ENCODE results near the gene ARHGAP26. TPM values are rescaled to one million over a fixed set of nuclear protein-coding genes. Genes with fewer than 3 reads are reported as not detected.
A peak's percentile ranks its signal among the peaks of the same experiment; 100 is the strongest.

Gene ARHGAP26
- total RNA-seq, 1 experiment from 2014 or later: 34.5 TPM

GRCh38 chr5:142771666-142772065, 1.5 kb downstream of the ARHGAP26 start:
- POLR2A ChIA-PET: no interaction called here
- Histone ChIP-seq H3K79me2 (ENCODE audit: insufficient read depth, low read length) (peaks cover 55% of the 10 kb centered on the region), H2AFZ (ENCODE audit: low read depth, low read length, poor library complexity, severe bottlenecking) (no peak overlapping the region), H3K27me3 (ENCODE audit: insufficient read depth, low read length) (no peaks in the 10 kb centered on the region), H3K4me1 (ENCODE audit: control insufficient read depth in 1 of 2, insufficient read depth in 2 of 2, low read length in 2 of 2) (peaks cover 16 to 27% of the 10 kb centered on the region in 2 experiments), H3K9me3 (ENCODE audit: control insufficient read depth in 1 of 2, insufficient read depth in 1 of 2, low read depth in 1 of 2, low read length in 2 of 2) (no peaks in the 10 kb centered on the region), H4K20me1 (ENCODE audit: insufficient read depth) (no peaks in the 10 kb centered on the region), H3K36me3 (ENCODE audit: control insufficient read depth in 1 of 2, insufficient read depth in 2 of 2, low read length in 2 of 2) (no peaks in the 10 kb centered on the region), H3K27ac (ENCODE audit: low read depth, low read length) (peak overlapping the region; percentile 63; the same call in 1 of the 2 replicates), H3K4me3 (replicated peaks in 1 of 2; ENCODE audit: low read depth in 1 of 2, low read length in 2 of 2) (peak overlapping the region; percentile 58 to 83), H3K9me2 (ENCODE audit: insufficient read depth) (no peaks in the 10 kb centered on the region), H3K9ac (ENCODE audit: low read length) (peak overlapping the region; percentile 64), H3K4me2 (ENCODE audit: low read length) (peak overlapping the region; percentile 93)
- ATAC-seq (no peak), DNase-seq (ENCODE audit: low read depth, low spot score) (no peak)
- TSS peak; percentile 48 for BruUV-seq (replicated peaks)
- RAD21 ChIA-PET (ENCODE audit: low non-redundant PET in 1 of 2, low total read pairs in 2 of 2, uncharacterized antibody in 2 of 2, unreplicated experiment in 2 of 2): interaction anchor here in 1 of 2 experiments (2.9 kb wide), 1 partner anchor 95 kb away, joined by 9 read pairs; no protein-coding TSS in a partner anchor
- CTCF ChIA-PET: interaction anchor here (1.0 to 4.5 kb wide), 6 partner anchors 8 to 103 kb away, joined by 3 to 19 read pairs (median 4); no protein-coding TSS in a partner anchor
- intact Hi-C loops (cut with micrococcal nuclease): loop anchor here (2.0 kb wide), 2 partner anchors 55 to 95 kb away; no protein-coding TSS in a partner anchor
- TF ChIP-seq CBX3 (IDR thresholded peaks at IDR 0.05; ENCODE audit: low read depth): no peak
- no peak for TF ChIP-seq TCF7L2 (IDR thresholded peaks at IDR 0.05; ENCODE audit: borderline replicate concordance, extremely low read depth, insufficient read depth, insufficient read length)
- TF ChIP-seq, protein P1, sequence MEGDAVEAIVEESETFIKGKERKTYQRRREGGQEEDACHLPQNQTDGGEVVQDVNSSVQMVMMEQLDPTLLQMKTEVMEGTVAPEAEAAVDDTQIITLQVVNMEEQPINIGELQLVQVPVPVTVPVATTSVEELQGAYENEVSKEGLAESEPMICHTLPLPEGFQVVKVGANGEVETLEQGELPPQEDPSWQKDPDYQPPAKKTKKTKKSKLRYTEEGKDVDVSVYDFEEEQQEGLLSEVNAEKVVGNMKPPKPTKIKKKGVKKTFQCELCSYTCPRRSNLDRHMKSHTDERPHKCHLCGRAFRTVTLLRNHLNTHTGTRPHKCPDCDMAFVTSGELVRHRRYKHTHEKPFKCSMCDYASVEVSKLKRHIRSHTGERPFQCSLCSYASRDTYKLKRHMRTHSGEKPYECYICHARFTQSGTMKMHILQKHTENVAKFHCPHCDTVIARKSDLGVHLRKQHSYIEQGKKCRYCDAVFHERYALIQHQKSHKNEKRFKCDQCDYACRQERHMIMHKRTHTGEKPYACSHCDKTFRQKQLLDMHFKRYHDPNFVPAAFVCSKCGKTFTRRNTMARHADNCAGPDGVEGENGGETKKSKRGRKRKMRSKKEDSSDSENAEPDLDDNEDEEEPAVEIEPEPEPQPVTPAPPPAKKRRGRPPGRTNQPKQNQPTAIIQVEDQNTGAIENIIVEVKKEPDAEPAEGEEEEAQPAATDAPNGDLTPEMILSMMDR (IDR thresholded peaks at IDR 0.05 in 2 of 3, conservative IDR thresholded peaks at IDR 0.05 in 1 of 3; ENCODE audit: borderline replicate concordance in 1 of 3, insufficient read depth in 1 of 3, low read depth in 2 of 3, low read length in 2 of 3): no peak
- no peak for TF ChIP-seq EGR1 (IDR thresholded peaks at IDR 0.05; ENCODE audit: low read depth)
- no peak for TF ChIP-seq SP1 (IDR thresholded peaks at IDR 0.05; ENCODE audit: low read depth)
- no peak for TF ChIP-seq FOSL1 (IDR thresholded peaks at IDR 0.05; ENCODE audit: low read depth)
- no peak for TF ChIP-seq ELF1 (IDR thresholded peaks at IDR 0.05; ENCODE audit: borderline replicate concordance, low read depth)
- TF ChIP-seq REST (IDR thresholded peaks at IDR 0.05; ENCODE audit: low read depth): no peak
- TF ChIP-seq, protein P2, sequence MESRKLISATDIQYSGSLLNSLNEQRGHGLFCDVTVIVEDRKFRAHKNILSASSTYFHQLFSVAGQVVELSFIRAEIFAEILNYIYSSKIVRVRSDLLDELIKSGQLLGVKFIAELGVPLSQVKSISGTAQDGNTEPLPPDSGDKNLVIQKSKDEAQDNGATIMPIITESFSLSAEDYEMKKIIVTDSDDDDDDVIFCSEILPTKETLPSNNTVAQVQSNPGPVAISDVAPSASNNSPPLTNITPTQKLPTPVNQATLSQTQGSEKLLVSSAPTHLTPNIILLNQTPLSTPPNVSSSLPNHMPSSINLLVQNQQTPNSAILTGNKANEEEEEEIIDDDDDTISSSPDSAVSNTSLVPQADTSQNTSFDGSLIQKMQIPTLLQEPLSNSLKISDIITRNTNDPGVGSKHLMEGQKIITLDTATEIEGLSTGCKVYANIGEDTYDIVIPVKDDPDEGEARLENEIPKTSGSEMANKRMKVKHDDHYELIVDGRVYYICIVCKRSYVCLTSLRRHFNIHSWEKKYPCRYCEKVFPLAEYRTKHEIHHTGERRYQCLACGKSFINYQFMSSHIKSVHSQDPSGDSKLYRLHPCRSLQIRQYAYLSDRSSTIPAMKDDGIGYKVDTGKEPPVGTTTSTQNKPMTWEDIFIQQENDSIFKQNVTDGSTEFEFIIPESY (IDR thresholded peaks at IDR 0.05; ENCODE audit: extremely low read depth, insufficient replicate concordance, low read length): no peak
- TF ChIP-seq JUND (IDR thresholded peaks at IDR 0.05): no peak
- TF ChIP-seq POLR2A (IDR thresholded peaks at IDR 0.05; ENCODE audit: borderline replicate concordance, extremely low read depth, insufficient read depth, insufficient read length): no peak
- no peak for TF ChIP-seq ZNF274 (IDR thresholded peaks at IDR 0.05; ENCODE audit: low read depth, low read length)
- TF ChIP-seq CEBPB (IDR thresholded peaks at IDR 0.05; ENCODE audit: low read depth): no peak
- no peak for TF ChIP-seq YY1 (IDR thresholded peaks at IDR 0.05; ENCODE audit: extremely low read depth, insufficient replicate concordance, low read depth, low read length)
- TF ChIP-seq ATF3 (IDR thresholded peaks at IDR 0.05): no peak
- no peak for TF ChIP-seq POLR2AphosphoS5 (IDR thresholded peaks at IDR 0.05; ENCODE audit: low read depth, low read length)
- TF ChIP-seq SIN3A (IDR thresholded peaks at IDR 0.05; ENCODE audit: low read depth): no peak; the same call in 1 of the 2 replicates
